Measurements from ENCODE around the gene SPATA45. TPM values are rescaled to one million over a fixed set of nuclear protein-coding genes. Genes with fewer than 3 reads are reported as not detected.

The SPATA45 gene
- total RNA-seq, result not detected
- polyA plus RNA-seq, result not detected
- long read RNA-seq, donor 1, result 0 reads
- long read RNA-seq, donor 2, result 0 reads
- long read RNA-seq, donor 3, result 0 reads
- long read RNA-seq, donor 4, result 0 reads
- long read RNA-seq, donor 5, result 0 reads

GRCh38 chr1:212847549-212847948 lies at the start of gene SPATA45:
Gene SPATA45, minus strand, starts transcription at chr1:212847649. Its CDS starts 11,500 bp downstream, at chr1:212836149.
- 92 to 97% methylated on average over 4 of the region's 4 CpGs for WGBS, 2 donors
- ATAC-seq (ENCODE audit: insufficient read depth, low FRiP score) (no peak), DNase-seq (no peak)
- H3K36me3 ChIP-seq (ENCODE audit: control insufficient read depth in 4 of 4, insufficient read depth in 4 of 4, low read length in 4 of 4), result no peaks in the 10 kb centered on the region
- no peaks in the 10 kb centered on the region for H3K4me1 ChIP-seq (ENCODE audit: control insufficient read depth in 5 of 5, insufficient read depth in 5 of 5, low read length in 5 of 5)
- no peaks in the 10 kb centered on the region for H3K27me3 ChIP-seq (ENCODE audit: control insufficient read depth in 3 of 3, insufficient read depth in 3 of 3, low read length in 2 of 3)
- no peak for TF ChIP-seq CTCF (IDR thresholded peaks at IDR 0.05; ENCODE audit: control extremely low read depth, extremely low read depth)
- peaks cover 0 to 2% (median 0%) of the 10 kb centered on the region in 4 donors for H3K9me3 ChIP-seq (ENCODE audit: control insufficient read depth in 4 of 4, insufficient read depth in 3 of 4, low read length in 3 of 4)
- no peak within 1 kb of the TSS for H3K9ac ChIP-seq (ENCODE audit: insufficient read depth in 1 of 2, low read length in 2 of 2)
- no peak within 1 kb of the TSS for H3K27ac ChIP-seq (ENCODE audit: low read depth in 1 of 2, low read length in 1 of 2)
- H3K4me3 ChIP-seq, result no peak within 1 kb of the TSS

GRCh38 chr1:212892108-212892507 lies 44.7 kb upstream of the SPATA45 start:
- DNase-seq (no peak), ATAC-seq (ENCODE audit: insufficient read depth, low FRiP score) (no peak)
- Histone ChIP-seq H3K4me1 (ENCODE audit: control insufficient read depth in 5 of 5, insufficient read depth in 5 of 5, low read length in 5 of 5) (no peaks in the 10 kb centered on the region), H3K9me3 (ENCODE audit: control insufficient read depth in 4 of 4, insufficient read depth in 3 of 4, low read length in 3 of 4) (no peaks in the 10 kb centered on the region), H3K9ac (ENCODE audit: insufficient read depth in 1 of 2, low read length in 2 of 2) (no peak overlapping the region), H3K36me3 (ENCODE audit: control insufficient read depth in 4 of 4, insufficient read depth in 4 of 4, low read length in 4 of 4) (peaks cover 15 to 44% (median 16%) of the 10 kb centered on the region in 4 donors), H3K4me3 (no peak overlapping the region), H3K27ac (ENCODE audit: low read depth in 1 of 2, low read length in 1 of 2) (no peak overlapping the region), H3K27me3 (ENCODE audit: control insufficient read depth in 3 of 3, insufficient read depth in 3 of 3, low read length in 2 of 3) (no peaks in the 10 kb centered on the region)
- TF ChIP-seq CTCF (IDR thresholded peaks at IDR 0.05; ENCODE audit: control extremely low read depth, extremely low read depth), result no peak
- 97 to 98% methylated on average over 1 of the region's 1 CpG for WGBS, 2 donors

- Histone ChIP-seq H3K36me3 (ENCODE audit: control insufficient read depth in 4 of 4, insufficient read depth in 4 of 4, low read length in 4 of 4) (peaks cover 3 to 11% (median 5%) of the 10 kb centered on the region in 4 donors), H3K27me3 (ENCODE audit: control insufficient read depth in 3 of 3, insufficient read depth in 3 of 3, low read length in 2 of 3) (no peaks in the 10 kb centered on the region), H3K4me1 (ENCODE audit: control insufficient read depth in 5 of 5, insufficient read depth in 5 of 5, low read length in 5 of 5) (no peaks in the 10 kb centered on the region), H3K9me3 (ENCODE audit: control insufficient read depth in 4 of 4, insufficient read depth in 3 of 4, low read length in 3 of 4) (no peaks in the 10 kb centered on the region), H3K4me3 (no peak overlapping the region), H3K27ac (ENCODE audit: low read depth in 1 of 2, low read length in 1 of 2) (no peak overlapping the region), H3K9ac (ENCODE audit: insufficient read depth in 1 of 2, low read length in 2 of 2) (no peak overlapping the region)
- no peak for TF ChIP-seq CTCF (IDR thresholded peaks at IDR 0.05; ENCODE audit: control extremely low read depth, extremely low read depth)
- 84 to 85% methylated on average over 4 of the region's 4 CpGs for WGBS, 2 donors
- DNase-seq (no peak), ATAC-seq (ENCODE audit: insufficient read depth, low FRiP score) (no peak)
Measured at GRCh38 chr1:212884592-212884991, 37.1 kb upstream of the SPATA45 start.

Data from lung (tissue), 16 donors.